GM23338 (cell line): ENCODE results near the gene SUMF1.
"Not testable (repeated sequence)": the region's sequence is repeated elsewhere in the genome, so short reads cannot be mapped to it uniquely, and the experiment has no call there.

Experiments used
- CREB1 ChIP-seq: fragments of 250-450 bp; sonication (Bioruptor Pico); IDR thresholded peaks from 2 replicates; pipeline ENCODE4 v1.5.0; 2020; ENCODE audit warnings: low read depth, mild to moderate bottlenecking, moderate library complexity
- ETS1 ChIP-seq: IDR thresholded peaks from 2 replicates; pipeline ENCODE4 v1.6.1; 2016; ENCODE audit warnings: antibody characterized with exemption
- EZH2 ChIP-seq: fragments of 200-600 bp; sonication (generic); IDR thresholded peaks from one replicate; pipeline ENCODE4 v1.8.0; 2017; ENCODE audit warnings: antibody characterized with exemption, mild to moderate bottlenecking, low read depth; ENCODE audit not compliant: unreplicated experiment
- EZH2phosphoT487 ChIP-seq: fragments of 200-600 bp; sonication (generic); IDR thresholded peaks from one replicate; pipeline ENCODE4 v1.8.1; 2018; ENCODE audit warnings: antibody characterized with exemption; ENCODE audit not compliant: unreplicated experiment
- JUNB ChIP-seq: IDR thresholded peaks from one replicate; pipeline ENCODE4 v1.6.1; 2016; ENCODE audit warnings: antibody characterized with exemption; ENCODE audit not compliant: unreplicated experiment
- NANOG ChIP-seq: IDR thresholded peaks from 2 replicates; pipeline ENCODE4 v1.6.1; 2016; ENCODE audit warnings: antibody characterized with exemption, borderline replicate concordance
- POLR2AphosphoS5 ChIP-seq: IDR thresholded peaks from 2 replicates; pipeline ENCODE4 v1.6.1; 2016; ENCODE audit warnings: antibody characterized with exemption, low read depth
- REST ChIP-seq: IDR thresholded peaks from one replicate; pipeline ENCODE4 v1.6.1; 2018; ENCODE audit warnings: antibody characterized with exemption; ENCODE audit not compliant: unreplicated experiment
- STAT1 ChIP-seq: IDR thresholded peaks from one replicate; pipeline ENCODE4 v1.6.1; 2016; ENCODE audit warnings: antibody characterized with exemption; ENCODE audit not compliant: unreplicated experiment
- ZNF114 ChIP-seq: fragments of 250-450 bp; sonication (Bioruptor Pico); IDR thresholded peaks from 2 replicates; pipeline ENCODE4 v1.5.0; 2020; ENCODE audit warnings: mild to moderate bottlenecking, moderate library complexity
- ZNF331 ChIP-seq: fragments of 250-450 bp; sonication (Bioruptor Pico); IDR thresholded peaks from 2 replicates; pipeline ENCODE4 v1.5.0; 2020; ENCODE audit warnings: low read depth, mild to moderate bottlenecking, moderate library complexity
- TF ChIP-seq, protein P1 (sequence below), 2 experiments: fragments of 200-600 bp in 1 of 2; sonication (generic) in 1 of 2; conservative IDR thresholded peaks; 2 replicates each; pipeline versions ENCODE4 v1.5.1 to v1.6.1; 2016 to 2017; ENCODE audit warnings: antibody characterized with exemption in 2 of 2, low read depth in 2 of 2, mild to moderate bottlenecking in 2 of 2, moderate library complexity in 1 of 2
- TF ChIP-seq, protein P2 (sequence below): fragments of 250-450 bp; sonication (Bioruptor Pico); IDR thresholded peaks from 2 replicates; pipeline ENCODE4 v1.5.0; 2020; ENCODE audit warnings: mild to moderate bottlenecking, moderate library complexity

DNA sequence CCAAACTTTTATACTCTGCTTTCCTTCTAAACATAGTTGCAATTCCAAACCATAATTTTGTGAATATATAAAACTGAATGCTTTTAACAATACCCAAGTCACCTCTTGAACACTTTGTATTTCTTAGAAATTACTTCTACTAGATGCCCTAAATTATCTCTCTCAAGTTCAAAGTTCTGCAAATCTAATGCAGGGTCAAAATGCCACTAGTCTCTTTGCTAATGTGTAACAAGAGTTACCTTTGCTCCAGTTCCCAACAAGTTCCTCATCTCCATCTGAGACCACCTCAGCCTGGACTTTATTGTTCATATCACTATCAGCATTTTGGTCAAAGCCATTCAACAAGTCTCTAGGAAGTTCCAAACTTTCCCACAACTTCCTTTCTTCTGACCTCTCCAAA is 137.3 kb downstream of the SUMF1 start:
- TF ChIP-seq, protein P1, sequence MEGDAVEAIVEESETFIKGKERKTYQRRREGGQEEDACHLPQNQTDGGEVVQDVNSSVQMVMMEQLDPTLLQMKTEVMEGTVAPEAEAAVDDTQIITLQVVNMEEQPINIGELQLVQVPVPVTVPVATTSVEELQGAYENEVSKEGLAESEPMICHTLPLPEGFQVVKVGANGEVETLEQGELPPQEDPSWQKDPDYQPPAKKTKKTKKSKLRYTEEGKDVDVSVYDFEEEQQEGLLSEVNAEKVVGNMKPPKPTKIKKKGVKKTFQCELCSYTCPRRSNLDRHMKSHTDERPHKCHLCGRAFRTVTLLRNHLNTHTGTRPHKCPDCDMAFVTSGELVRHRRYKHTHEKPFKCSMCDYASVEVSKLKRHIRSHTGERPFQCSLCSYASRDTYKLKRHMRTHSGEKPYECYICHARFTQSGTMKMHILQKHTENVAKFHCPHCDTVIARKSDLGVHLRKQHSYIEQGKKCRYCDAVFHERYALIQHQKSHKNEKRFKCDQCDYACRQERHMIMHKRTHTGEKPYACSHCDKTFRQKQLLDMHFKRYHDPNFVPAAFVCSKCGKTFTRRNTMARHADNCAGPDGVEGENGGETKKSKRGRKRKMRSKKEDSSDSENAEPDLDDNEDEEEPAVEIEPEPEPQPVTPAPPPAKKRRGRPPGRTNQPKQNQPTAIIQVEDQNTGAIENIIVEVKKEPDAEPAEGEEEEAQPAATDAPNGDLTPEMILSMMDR (conservative IDR thresholded peaks at IDR 0.05; ENCODE audit: low read depth in 2 of 2): not testable (repeated sequence)
- TF ChIP-seq EZH2; POLR2AphosphoS5; CREB1 (CRISPR knock-in tag); STAT1; EZH2phosphoT487; JUNB; ETS1; REST; ZNF331 (CRISPR knock-in tag); ZNF114 (CRISPR knock-in tag); NANOG: not testable (repeated sequence)
- TF ChIP-seq, protein P2, sequence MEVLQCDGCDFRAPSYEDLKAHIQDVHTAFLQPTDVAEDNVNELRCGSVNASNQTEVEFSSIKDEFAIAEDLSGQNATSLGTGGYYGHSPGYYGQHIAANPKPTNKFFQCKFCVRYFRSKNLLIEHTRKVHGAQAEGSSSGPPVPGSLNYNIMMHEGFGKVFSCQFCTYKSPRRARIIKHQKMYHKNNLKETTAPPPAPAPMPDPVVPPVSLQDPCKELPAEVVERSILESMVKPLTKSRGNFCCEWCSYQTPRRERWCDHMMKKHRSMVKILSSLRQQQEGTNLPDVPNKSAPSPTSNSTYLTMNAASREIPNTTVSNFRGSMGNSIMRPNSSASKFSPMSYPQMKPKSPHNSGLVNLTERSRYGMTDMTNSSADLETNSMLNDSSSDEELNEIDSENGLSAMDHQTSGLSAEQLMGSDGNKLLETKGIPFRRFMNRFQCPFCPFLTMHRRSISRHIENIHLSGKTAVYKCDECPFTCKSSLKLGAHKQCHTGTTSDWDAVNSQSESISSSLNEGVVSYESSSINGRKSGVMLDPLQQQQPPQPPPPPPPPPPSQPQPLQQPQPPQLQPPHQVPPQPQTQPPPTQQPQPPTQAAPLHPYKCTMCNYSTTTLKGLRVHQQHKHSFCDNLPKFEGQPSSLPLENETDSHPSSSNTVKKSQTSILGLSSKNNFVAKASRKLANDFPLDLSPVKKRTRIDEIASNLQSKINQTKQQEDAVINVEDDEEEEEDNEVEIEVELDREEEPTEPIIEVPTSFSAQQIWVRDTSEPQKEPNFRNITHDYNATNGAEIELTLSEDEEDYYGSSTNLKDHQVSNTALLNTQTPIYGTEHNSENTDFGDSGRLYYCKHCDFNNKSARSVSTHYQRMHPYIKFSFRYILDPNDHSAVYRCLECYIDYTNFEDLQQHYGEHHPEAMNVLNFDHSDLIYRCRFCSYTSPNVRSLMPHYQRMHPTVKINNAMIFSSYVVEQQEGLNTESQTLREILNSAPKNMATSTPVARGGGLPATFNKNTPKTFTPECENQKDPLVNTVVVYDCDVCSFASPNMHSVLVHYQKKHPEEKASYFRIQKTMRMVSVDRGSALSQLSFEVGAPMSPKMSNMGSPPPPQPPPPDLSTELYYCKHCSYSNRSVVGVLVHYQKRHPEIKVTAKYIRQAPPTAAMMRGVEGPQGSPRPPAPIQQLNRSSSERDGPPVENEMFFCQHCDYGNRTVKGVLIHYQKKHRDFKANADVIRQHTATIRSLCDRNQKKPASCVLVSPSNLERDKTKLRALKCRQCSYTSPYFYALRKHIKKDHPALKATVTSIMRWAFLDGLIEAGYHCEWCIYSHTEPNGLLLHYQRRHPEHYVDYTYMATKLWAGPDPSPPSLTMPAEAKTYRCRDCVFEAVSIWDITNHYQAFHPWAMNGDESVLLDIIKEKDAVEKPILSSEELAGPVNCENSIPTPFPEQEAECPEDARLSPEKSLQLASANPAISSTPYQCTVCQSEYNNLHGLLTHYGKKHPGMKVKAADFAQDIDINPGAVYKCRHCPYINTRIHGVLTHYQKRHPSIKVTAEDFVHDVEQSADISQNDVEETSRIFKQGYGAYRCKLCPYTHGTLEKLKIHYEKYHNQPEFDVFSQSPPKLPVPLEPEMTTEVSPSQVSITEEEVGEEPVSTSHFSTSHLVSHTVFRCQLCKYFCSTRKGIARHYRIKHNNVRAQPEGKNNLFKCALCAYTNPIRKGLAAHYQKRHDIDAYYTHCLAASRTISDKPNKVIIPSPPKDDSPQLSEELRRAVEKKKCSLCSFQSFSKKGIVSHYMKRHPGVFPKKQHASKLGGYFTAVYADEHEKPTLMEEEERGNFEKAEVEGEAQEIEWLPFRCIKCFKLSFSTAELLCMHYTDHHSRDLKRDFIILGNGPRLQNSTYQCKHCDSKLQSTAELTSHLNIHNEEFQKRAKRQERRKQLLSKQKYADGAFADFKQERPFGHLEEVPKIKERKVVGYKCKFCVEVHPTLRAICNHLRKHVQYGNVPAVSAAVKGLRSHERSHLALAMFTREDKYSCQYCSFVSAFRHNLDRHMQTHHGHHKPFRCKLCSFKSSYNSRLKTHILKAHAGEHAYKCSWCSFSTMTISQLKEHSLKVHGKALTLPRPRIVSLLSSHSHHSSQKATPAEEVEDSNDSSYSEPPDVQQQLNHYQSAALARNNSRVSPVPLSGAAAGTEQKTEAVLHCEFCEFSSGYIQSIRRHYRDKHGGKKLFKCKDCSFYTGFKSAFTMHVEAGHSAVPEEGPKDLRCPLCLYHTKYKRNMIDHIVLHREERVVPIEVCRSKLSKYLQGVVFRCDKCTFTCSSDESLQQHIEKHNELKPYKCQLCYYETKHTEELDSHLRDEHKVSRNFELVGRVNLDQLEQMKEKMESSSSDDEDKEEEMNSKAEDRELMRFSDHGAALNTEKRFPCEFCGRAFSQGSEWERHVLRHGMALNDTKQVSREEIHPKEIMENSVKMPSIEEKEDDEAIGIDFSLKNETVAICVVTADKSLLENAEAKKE (CRISPR knock-in tag): not testable (repeated sequence)
